GM15510 (cell line): ENCODE results near the gene TOMM34.

ENCODE experiments used
- POLR2A ChIP-seq: IDR thresholded peaks from 3 replicates; pipeline ENCODE4 v1.6.1; 2011; ENCODE audit warnings: borderline replicate concordance; ENCODE audit not compliant: insufficient read length; ENCODE audit errors: extremely low read depth

Gene TOMM34

DNA sequence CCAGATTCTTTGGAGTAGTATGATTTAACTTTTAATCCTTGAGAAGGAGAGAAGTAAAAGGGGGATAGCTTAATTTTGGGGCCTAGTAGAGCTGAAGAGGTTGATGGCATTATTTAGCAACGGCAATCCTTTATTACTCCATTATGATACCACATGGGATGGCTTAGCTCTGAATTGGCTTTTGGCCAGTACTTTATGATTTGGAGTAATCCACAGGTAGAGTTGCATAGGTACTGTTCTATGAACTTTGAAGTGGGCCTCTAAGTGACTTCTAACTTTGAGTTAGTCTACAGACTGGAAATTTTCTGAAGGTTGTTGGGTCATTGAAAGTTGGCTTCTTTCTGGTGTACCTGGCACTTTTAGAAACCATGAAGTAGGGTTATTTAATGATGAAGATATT lies 63.1 kb downstream of the TOMM34 start:
- no peak for TF ChIP-seq POLR2A

GRCh38 chr20:44896583-44896982 lies 63.6 kb downstream of the TOMM34 start:
- no peak for TF ChIP-seq POLR2A

DNA sequence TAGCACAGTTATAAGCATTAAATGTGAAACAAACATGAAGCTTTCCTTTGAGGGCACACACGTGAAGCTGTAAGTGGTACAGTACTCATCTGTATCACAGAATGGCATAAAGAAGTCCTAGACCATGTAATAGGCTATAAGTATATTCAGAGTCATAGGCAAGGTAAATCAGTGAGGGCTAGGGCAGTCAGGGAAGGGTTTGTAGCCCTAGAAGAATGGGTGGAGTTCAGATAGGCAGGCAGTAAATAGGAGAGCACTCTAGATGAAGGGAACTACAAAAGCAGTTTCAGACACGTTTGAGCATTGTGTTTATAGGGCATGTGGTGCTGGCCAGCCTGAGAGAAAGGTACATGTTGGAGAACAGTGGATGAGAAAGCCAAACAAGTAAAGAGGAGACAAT lies 65.2 kb downstream of the TOMM34 start:
- TF ChIP-seq POLR2A = no peak
